Mucosa of descending colon (tissue), 3 donors: Measurements from ENCODE around the gene SSR3. TPM values are rescaled to one million over a fixed set of nuclear protein-coding genes. Genes with fewer than 3 reads are reported as not detected.

ENCODE experiments used
- ATAC-seq: fragments of 200-7000 bp; cut with Tn5 transposase; one replicate; pipeline ENCODE4 v1.9.1; 2020; ENCODE audit warnings: mild to moderate bottlenecking, moderate library complexity
- DNase-seq, 3 donors: peaks; one replicate each; pipeline ENCODE4 v3.0.0-alpha.2; 2020
- H3K36me3 ChIP-seq: fragments of 200-600 bp; one replicate; pipeline ENCODE4 v1.8.0; 2021; ENCODE audit warnings: low read depth, mild to moderate bottlenecking
- H3K4me1 ChIP-seq: fragments of 200-600 bp; one replicate; pipeline ENCODE4 v1.8.0; 2021; ENCODE audit warnings: low read depth, mild to moderate bottlenecking
- H3K4me3 ChIP-seq: fragments of 200-600 bp; one replicate; pipeline ENCODE4 v1.8.0; 2021; ENCODE audit warnings: mild to moderate bottlenecking
- H3K9me3 ChIP-seq: fragments of 200-600 bp; one replicate; pipeline ENCODE4 v1.8.0; 2021; ENCODE audit warnings: mild to moderate bottlenecking
- intact Hi-C, 2 donors: fragments of 100-400 bp; cut with DNase I in 1 of 2; cut with micrococcal nuclease in 1 of 2; formaldehyde crosslinking; loops; one replicate each; pipeline versions ENCODE4 v1.11.0 to v1.11.1; 2022; cut with DNase I, micrococcal nuclease
- total RNA-seq, 3 donors: library from RNA; stranded (reverse); fragmentation: NEBNext Ultra II Directional in 2 of 3; extraction: Animal tissue kit (Norgen Biotek cat#: 25700) in 2 of 3; gene quantifications; one replicate each; pipeline versions ENCODE4 v1.2.1 to v1.2.4, GENCODE V29; 2021 to 2023
- TF ChIP-seq, protein P1 (sequence below): fragments of 200-600 bp; IDR thresholded peaks from one replicate; pipeline ENCODE4 v1.8.0; 2022; ENCODE audit warnings: antibody characterized with exemption, mild to moderate bottlenecking
- donor health status: DM: no; HTN: no; CAD: no; lungs with moderate emphysema.
- donor health status: DM: no; HTN: no; CAD: no.
- donor health status: DM: no; HTN: yes; CAD: no.

Gene SSR3
- total RNA-seq, 3 donors from 2014 or later: 97.9 to 125 (median 123) TPM

DNA sequence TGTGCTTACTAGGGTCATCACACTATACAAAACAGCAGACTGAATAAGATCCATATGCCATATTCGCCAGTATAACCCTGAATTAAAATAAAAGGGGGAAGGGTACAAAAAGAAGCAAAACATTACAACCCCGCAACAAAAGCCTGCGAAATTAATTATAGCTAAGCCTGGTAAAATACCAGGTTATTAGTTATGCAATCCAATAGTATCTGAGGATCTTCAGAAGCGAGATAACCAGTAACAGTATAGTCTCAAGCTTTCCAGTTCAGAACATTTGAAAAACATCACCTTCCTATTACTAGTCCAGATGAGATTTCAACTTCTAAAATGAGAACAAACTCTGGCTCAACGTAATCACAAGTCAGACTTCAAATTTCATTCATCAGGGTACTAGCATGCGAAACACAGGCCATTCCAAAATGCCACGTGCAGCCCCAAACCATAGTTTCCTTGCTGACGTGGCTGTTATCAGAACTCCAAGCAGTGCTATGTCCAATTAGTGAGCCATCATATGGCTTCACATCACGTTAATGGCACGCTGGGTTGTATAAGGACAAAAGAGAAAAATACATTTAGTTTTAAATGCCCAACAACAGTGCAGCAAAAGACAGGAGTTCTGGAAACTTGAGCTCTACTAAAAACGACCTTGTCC, 1.1 kb downstream of the SSR3 start:
- ATAC-seq (no peak), DNase-seq (no peak)
- H3K4me1 ChIP-seq: peaks cover 5% of the 10 kb centered on the region
- intact Hi-C loops: loop anchor here (10.0 kb wide), 2 partner anchors 121 to 261 kb away; partner anchors contain the start of gene TIPARP (in 1 of the 2)
- peak overlapping the region; percentile 87 for H3K4me3 ChIP-seq
- H3K9me3 ChIP-seq: no peaks in the 10 kb centered on the region
- TF ChIP-seq, protein P1, sequence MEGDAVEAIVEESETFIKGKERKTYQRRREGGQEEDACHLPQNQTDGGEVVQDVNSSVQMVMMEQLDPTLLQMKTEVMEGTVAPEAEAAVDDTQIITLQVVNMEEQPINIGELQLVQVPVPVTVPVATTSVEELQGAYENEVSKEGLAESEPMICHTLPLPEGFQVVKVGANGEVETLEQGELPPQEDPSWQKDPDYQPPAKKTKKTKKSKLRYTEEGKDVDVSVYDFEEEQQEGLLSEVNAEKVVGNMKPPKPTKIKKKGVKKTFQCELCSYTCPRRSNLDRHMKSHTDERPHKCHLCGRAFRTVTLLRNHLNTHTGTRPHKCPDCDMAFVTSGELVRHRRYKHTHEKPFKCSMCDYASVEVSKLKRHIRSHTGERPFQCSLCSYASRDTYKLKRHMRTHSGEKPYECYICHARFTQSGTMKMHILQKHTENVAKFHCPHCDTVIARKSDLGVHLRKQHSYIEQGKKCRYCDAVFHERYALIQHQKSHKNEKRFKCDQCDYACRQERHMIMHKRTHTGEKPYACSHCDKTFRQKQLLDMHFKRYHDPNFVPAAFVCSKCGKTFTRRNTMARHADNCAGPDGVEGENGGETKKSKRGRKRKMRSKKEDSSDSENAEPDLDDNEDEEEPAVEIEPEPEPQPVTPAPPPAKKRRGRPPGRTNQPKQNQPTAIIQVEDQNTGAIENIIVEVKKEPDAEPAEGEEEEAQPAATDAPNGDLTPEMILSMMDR: no peak
- no peaks in the 10 kb centered on the region for H3K36me3 ChIP-seq

DNA sequence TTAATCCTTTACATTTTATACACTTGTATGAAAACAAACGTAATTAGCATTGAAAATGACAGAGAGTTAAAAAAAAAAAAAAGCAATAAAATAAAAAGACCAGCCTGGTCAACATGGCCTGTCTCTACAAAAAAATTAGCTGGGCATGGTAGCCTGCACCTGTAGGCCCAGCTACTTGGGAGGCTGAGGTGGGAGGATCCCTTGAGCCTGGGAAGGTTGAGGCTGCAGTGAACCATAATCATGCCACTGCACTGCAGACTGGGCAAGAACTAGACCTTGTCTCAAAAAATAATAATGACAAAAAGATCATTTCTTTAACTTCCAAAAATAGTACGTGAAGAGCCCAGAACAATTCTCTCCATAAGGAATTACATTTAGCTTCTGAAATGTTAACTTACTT, 1.9 kb downstream of the SSR3 start:
- Histone ChIP-seq H3K4me3 (no peak overlapping the region), H3K36me3 (no peaks in the 10 kb centered on the region), H3K9me3 (no peaks in the 10 kb centered on the region), H3K4me1 (peaks cover 5% of the 10 kb centered on the region)
- TF ChIP-seq, protein P1: no peak
- DNase-seq (no peak), ATAC-seq (no peak)
- intact Hi-C loops: loop anchor here (10.0 kb wide), 2 partner anchors 122 to 262 kb away; partner anchors contain the start of gene TIPARP (in 1 of the 2)

DNA sequence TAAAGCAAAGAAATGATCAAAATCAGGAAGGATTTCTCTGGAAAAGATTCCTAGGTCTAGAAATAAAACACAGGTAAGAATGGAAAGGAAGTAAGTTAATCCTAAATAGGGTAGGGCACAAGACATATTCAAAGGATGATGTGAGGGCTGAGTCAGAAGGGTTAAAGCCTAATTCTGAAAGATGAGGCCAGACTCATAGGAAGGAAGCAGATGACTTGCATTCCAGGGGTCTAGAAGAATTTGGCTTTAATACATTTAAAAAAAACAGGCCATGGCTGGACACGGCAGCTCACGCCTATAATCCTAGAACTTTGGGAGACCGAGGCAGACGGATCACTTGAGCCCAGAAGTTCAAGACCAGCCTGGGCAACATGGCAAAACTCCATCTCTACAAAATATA, 3.2 kb downstream of the SSR3 start:
- Histone ChIP-seq H3K36me3 (no peaks in the 10 kb centered on the region), H3K4me1 (peaks cover 5% of the 10 kb centered on the region), H3K9me3 (no peaks in the 10 kb centered on the region), H3K4me3 (no peak overlapping the region)
- no peak for DNase-seq
- TF ChIP-seq, protein P1: no peak
- ATAC-seq: no peak
- intact Hi-C loops: loop anchor here (10.0 kb wide), 2 partner anchors 123 to 263 kb away; partner anchors contain the start of gene TIPARP (in 1 of the 2)

DNA sequence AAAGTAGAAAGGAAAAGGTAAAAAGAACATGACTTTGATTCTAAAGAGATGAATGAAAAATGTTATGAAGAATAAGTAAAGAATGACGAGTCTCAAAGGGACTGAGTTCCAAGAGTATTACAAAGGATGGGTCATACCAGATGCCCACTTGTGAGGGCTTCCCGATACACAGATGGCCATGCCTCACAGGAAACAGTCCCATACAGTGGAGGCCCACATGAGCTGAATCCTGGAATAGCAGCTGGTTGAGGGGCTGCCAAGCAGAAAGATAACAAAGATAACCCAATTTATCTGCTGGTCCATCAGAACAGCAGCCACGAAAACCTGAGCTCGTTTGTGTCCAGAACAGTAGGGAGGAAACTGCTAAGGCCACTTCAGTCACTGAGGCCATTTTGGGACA, 3.7 kb downstream of the SSR3 start:
- H3K4me1 ChIP-seq: peaks cover 5% of the 10 kb centered on the region
- intact Hi-C loops: loop anchor here (10.0 kb wide), 2 partner anchors 124 to 264 kb away; partner anchors contain the start of gene TIPARP (in 1 of the 2)
- DNase-seq: no peak
- no peak for ATAC-seq
- no peaks in the 10 kb centered on the region for H3K9me3 ChIP-seq
- no peak overlapping the region for H3K4me3 ChIP-seq
- TF ChIP-seq, protein P1: no peak
- no peaks in the 10 kb centered on the region for H3K36me3 ChIP-seq

DNA sequence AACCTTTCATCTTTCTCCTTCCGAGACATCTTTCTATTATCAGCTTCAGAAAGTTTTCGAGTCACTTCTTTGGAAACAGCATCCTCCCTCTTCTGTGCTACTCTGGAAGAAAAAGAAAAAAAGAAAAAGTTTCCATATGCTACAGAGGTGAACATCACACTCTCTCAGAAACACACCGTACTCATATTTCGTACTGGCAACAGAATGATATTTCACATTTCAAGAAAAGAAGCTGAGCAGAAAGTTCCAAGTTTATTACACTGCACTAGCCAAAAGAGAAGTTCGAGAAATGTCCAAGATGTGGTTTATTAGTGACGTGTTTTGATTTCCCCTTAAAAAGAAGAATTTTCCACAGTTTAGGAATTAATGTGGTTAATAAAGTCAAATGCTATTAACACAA, 6.0 kb downstream of the SSR3 start:
- DNase-seq: no peak
- H3K36me3 ChIP-seq: no peaks in the 10 kb centered on the region
- intact Hi-C loops: no loop called here

More for the DNA sequence above, 6.0 kb downstream of the SSR3 start:
- TF ChIP-seq, protein P1: no peak
- Histone ChIP-seq H3K9me3 (no peaks in the 10 kb centered on the region), H3K4me3 (no peak overlapping the region), H3K4me1 (peaks cover 5% of the 10 kb centered on the region)
- no peak for ATAC-seq
